Activated CD8-positive, alpha-beta T cell treated with anti-CD3 and anti-CD28 coated beads for 36 hours (primary cell): Measurements from ENCODE around the gene TP53BP1. TPM values are rescaled to one million over a fixed set of nuclear protein-coding genes. Genes with fewer than 3 reads are reported as not detected.
A peak's percentile ranks its signal among the peaks of the same experiment; 100 is the strongest.
"Not testable (repeated sequence)": the region's sequence is repeated elsewhere in the genome, so short reads cannot be mapped to it uniquely, and the experiment has no call there.

Experiments used
- ATAC-seq: fragments of 200-7000 bp; cut with Tn5 transposase; one replicate; pipeline ENCODE4 v1.10.0; 2021; ENCODE audit warnings: mild to moderate bottlenecking, moderate library complexity
- CTCF ChIA-PET: fragments of 350-600 bp; sonication (Branson Sonifier 250); formaldehyde crosslinking; loops from one replicate; lab custom pipeline; 2021; ENCODE audit warnings: antibody characterized with exemption; lab: Charles Lee
- POLR2A ChIA-PET: fragments of 350-600 bp; sonication (Branson Sonifier 250); formaldehyde crosslinking; loops from one replicate; lab custom pipeline; 2021; ENCODE audit warnings: antibody characterized with exemption; lab: Charles Lee
- DNase-seq: peaks from one replicate; pipeline ENCODE4 v3.0.0-alpha.2; 2020
- H3K27ac Mint-ChIP-seq: one replicate; pipeline ENCODE4 v1.8.0; 2021; ENCODE audit warnings: mild to moderate bottlenecking, mixed read lengths
- H3K27me3 Mint-ChIP-seq: one replicate; pipeline ENCODE4 v1.8.0; 2021; ENCODE audit warnings: mixed read lengths
- H3K36me3 Mint-ChIP-seq: one replicate; pipeline ENCODE4 v1.8.0; 2021; ENCODE audit warnings: low read depth, mixed read lengths
- H3K4me1 Mint-ChIP-seq: one replicate; pipeline ENCODE4 v1.8.0; 2021; ENCODE audit warnings: low read depth, mixed read lengths
- H3K4me3 Mint-ChIP-seq: one replicate; pipeline ENCODE4 v1.8.0; 2021; ENCODE audit warnings: mild to moderate bottlenecking, moderate library complexity, mixed read lengths
- H3K9me3 Mint-ChIP-seq: one replicate; pipeline ENCODE4 v1.8.0; 2021; ENCODE audit warnings: mixed read lengths
- intact Hi-C: fragments of 100-400 bp; cut with micrococcal nuclease; formaldehyde crosslinking; loops from one replicate; pipeline ENCODE4 v1.10.0; 2022
- total RNA-seq, 2 experiments: library from RNA; stranded (reverse); gene quantifications; one replicate each; pipeline ENCODE4 v1.2.3, GENCODE V29; 2021
- TF ChIP-seq, protein P1 (sequence below): fragments of 200-600 bp; IDR thresholded peaks from one replicate; pipeline ENCODE4 v1.8.0; 2022; ENCODE audit warnings: antibody characterized with exemption, mild to moderate bottlenecking

Gene TP53BP1
- total RNA-seq, 2 experiments from 2014 or later, result 20.6 to 23.0 TPM

GRCh38 chr15:43406189-43406588, 86.8 kb downstream of the TP53BP1 start:
- DNase-seq (no peak), ATAC-seq (no peak)
- Mint-ChIP-seq H3K36me3 (peaks cover 48% of the 10 kb centered on the region), H3K27ac (no peak overlapping the region), H3K27me3 (no peaks in the 10 kb centered on the region), H3K4me1 (no peaks in the 10 kb centered on the region), H3K4me3 (no peak overlapping the region), H3K9me3 (no peaks in the 10 kb centered on the region)
- POLR2A ChIA-PET, result no interaction called here
- CTCF ChIA-PET, result no interaction called here
- TF ChIP-seq, protein P1, sequence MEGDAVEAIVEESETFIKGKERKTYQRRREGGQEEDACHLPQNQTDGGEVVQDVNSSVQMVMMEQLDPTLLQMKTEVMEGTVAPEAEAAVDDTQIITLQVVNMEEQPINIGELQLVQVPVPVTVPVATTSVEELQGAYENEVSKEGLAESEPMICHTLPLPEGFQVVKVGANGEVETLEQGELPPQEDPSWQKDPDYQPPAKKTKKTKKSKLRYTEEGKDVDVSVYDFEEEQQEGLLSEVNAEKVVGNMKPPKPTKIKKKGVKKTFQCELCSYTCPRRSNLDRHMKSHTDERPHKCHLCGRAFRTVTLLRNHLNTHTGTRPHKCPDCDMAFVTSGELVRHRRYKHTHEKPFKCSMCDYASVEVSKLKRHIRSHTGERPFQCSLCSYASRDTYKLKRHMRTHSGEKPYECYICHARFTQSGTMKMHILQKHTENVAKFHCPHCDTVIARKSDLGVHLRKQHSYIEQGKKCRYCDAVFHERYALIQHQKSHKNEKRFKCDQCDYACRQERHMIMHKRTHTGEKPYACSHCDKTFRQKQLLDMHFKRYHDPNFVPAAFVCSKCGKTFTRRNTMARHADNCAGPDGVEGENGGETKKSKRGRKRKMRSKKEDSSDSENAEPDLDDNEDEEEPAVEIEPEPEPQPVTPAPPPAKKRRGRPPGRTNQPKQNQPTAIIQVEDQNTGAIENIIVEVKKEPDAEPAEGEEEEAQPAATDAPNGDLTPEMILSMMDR, result no peak
- intact Hi-C loops, result no loop called here

- Mint-ChIP-seq H3K4me3 (no peak overlapping the region), H3K4me1 (no peaks in the 10 kb centered on the region), H3K36me3 (peaks cover 44% of the 10 kb centered on the region), H3K9me3 (no peaks in the 10 kb centered on the region), H3K27me3 (no peaks in the 10 kb centered on the region), H3K27ac (no peak overlapping the region)
- no peak for ATAC-seq
- TF ChIP-seq, protein P1, result no peak
- CTCF ChIA-PET, result no interaction called here
- intact Hi-C loops, result no loop called here
- no peak for DNase-seq
- POLR2A ChIA-PET, result no interaction called here
Observed at GRCh38 chr15:43404130-43404529, 88.8 kb downstream of the TP53BP1 start.

GRCh38 chr15:43403616-43404015, 89.3 kb downstream of the TP53BP1 start:
- Mint-ChIP-seq H3K27ac (peak overlapping the region; percentile 3), H3K36me3 (peaks cover 40% of the 10 kb centered on the region), H3K27me3 (no peaks in the 10 kb centered on the region), H3K4me3 (no peak overlapping the region), H3K9me3 (no peaks in the 10 kb centered on the region), H3K4me1 (no peaks in the 10 kb centered on the region)
- intact Hi-C loops, result no loop called here
- TF ChIP-seq, protein P1, result no peak
- ChIA-PET POLR2A (interaction anchor here (0.6 kb wide), 1 partner anchor 38 kb away, joined by 3 read pairs; no protein-coding TSS in a partner anchor), CTCF (no interaction called here)
- DNase-seq (no peak), ATAC-seq (no peak)

DNA sequence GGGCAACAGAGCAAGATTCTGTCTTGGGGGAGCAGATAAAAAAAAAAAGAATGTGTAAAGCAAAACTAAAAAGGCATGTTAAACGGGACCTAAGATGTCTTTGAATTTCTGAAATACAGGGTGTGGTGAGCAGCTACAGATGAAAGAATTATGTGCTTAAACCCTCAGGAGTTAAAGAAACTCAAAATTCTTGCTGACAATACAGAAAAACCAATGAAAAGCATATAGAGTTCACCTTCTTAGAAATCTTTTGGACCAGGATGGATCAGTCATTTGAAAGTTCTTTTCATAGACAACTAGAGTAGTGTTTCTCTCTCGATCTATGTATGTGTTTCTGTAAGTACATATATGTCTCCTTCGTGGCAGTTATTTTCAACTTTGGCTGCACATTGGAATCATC, 90.7 kb downstream of the TP53BP1 start:
- ATAC-seq, result no peak
- H3K4me1 Mint-ChIP-seq, result no peaks in the 10 kb centered on the region
- no peak for DNase-seq
- ChIA-PET POLR2A (interaction anchor here (0.7 kb wide), 1 partner anchor 18 kb away, joined by 3 read pairs; no protein-coding TSS in a partner anchor), CTCF (interaction anchor here (0.6 kb wide), 1 partner anchor 39 kb away, joined by 3 read pairs; no protein-coding TSS in a partner anchor)
- H3K4me3 Mint-ChIP-seq, result no peak overlapping the region
- TF ChIP-seq, protein P1, result no peak
- H3K27me3 Mint-ChIP-seq, result no peaks in the 10 kb centered on the region
- no peak overlapping the region for H3K27ac Mint-ChIP-seq
- no peaks in the 10 kb centered on the region for H3K9me3 Mint-ChIP-seq
- H3K36me3 Mint-ChIP-seq, result peaks cover 43% of the 10 kb centered on the region
- intact Hi-C loops, result no loop called here

DNA sequence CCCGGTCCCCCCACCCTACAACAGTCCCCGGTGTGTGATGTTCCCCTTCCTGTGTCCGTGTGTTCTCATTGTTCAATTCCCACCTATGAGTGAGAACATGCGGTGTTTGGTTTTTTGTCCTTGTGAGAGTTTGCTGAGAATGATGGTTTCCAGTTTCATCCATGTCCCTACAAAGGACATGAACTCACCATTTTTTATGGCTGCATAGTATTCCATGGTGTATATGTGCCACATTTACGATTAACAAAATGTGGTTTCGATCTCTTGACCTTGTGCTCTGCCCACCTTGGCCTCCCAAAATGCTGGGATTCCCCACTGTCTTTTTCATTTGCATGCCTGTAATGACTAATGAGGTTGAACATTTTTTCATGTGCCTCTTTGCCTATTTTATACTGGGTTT, 99.4 kb downstream of the TP53BP1 start:
- ATAC-seq, H3K4me1 Mint-ChIP-seq, intact Hi-C loops, CTCF ChIA-PET, DNase-seq, H3K27ac Mint-ChIP-seq, H3K4me3 Mint-ChIP-seq, H3K27me3 Mint-ChIP-seq, POLR2A ChIA-PET, H3K9me3 Mint-ChIP-seq: not testable (repeated sequence)
- peaks cover 42% of the 10 kb centered on the region for H3K36me3 Mint-ChIP-seq
